ENCODE data around the gene HDAC11. TPM values are rescaled to one million over a fixed set of nuclear protein-coding genes. Genes with fewer than 3 reads are reported as not detected.

Gene HDAC11
- total RNA-seq, 1 donor from 2014 or later: 18.2 TPM

DNA sequence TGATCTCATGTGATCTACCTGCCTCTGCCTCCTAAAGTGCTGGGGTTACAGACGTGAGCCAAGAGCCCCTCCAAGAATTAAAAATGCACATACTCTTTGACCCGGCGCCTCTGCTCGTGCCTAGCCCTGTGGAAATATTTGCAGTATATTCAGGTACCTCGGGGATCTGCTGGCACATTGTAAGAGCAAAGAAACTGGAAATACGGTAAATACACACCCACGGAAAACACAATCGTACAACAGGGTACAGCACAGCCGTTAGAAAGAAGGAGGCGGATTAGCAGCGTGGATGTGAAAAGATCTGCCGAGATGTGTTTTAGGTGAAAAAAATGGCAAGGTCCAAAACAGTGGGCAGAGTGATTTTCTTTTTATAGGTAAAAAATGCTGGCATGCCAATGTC, 6.1 kb upstream of the HDAC11 start:
- H3K27me3 ChIP-seq (ENCODE audit: low read depth): peaks cover 3% of the 10 kb centered on the region
- H3K4me1 ChIP-seq: peaks cover 2% of the 10 kb centered on the region
- no peak overlapping the region for H3K4me3 ChIP-seq
- no peak overlapping the region for H3K27ac ChIP-seq
- no peaks in the 10 kb centered on the region for H3K36me3 ChIP-seq
- no peak for ATAC-seq
- H3K9me3 ChIP-seq: no peaks in the 10 kb centered on the region
- intact Hi-C loops (cut with DNase I): no loop called here
- TF ChIP-seq, protein P1, sequence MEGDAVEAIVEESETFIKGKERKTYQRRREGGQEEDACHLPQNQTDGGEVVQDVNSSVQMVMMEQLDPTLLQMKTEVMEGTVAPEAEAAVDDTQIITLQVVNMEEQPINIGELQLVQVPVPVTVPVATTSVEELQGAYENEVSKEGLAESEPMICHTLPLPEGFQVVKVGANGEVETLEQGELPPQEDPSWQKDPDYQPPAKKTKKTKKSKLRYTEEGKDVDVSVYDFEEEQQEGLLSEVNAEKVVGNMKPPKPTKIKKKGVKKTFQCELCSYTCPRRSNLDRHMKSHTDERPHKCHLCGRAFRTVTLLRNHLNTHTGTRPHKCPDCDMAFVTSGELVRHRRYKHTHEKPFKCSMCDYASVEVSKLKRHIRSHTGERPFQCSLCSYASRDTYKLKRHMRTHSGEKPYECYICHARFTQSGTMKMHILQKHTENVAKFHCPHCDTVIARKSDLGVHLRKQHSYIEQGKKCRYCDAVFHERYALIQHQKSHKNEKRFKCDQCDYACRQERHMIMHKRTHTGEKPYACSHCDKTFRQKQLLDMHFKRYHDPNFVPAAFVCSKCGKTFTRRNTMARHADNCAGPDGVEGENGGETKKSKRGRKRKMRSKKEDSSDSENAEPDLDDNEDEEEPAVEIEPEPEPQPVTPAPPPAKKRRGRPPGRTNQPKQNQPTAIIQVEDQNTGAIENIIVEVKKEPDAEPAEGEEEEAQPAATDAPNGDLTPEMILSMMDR (IDR thresholded peaks at IDR 0.05): no peak
- no peak for DNase-seq

DNA sequence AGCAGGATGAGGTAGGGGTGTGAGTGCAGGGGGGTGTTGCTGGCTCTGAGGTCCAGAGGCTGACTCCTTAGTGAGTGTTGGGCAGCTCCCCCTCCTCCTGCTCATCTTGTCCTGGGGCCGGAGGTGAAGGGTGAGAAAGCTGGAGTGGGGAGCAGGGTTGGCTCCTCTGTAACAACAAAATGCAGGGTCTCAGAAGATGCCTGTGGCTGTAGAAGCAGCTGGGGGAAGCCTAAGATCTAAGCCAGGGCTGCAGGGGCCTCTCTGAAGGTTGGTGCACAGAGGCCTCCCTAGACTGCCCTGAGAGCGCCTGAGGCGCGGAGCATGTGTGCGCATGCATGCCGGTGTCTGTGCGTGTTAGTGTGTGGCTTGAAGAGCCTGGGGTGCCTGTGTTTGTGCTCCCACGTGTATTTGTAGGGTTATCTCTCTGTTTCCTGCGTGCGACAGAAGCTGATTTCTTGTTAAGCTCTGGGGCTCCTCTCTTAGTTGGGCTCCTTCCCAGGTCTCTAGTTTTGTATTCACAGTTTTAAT, 5.3 kb upstream of the HDAC11 start:
- H3K27ac ChIP-seq: no peak overlapping the region
- H3K4me1 ChIP-seq: peaks cover 6% of the 10 kb centered on the region
- TF ChIP-seq, protein P1 (IDR thresholded peaks at IDR 0.05): no peak
- ATAC-seq: no peak
- H3K9me3 ChIP-seq: no peaks in the 10 kb centered on the region
- intact Hi-C loops (cut with DNase I): no loop called here
- no peaks in the 10 kb centered on the region for H3K36me3 ChIP-seq
- DNase-seq: no peak
- peaks cover 3% of the 10 kb centered on the region for H3K27me3 ChIP-seq (ENCODE audit: low read depth)
- H3K4me3 ChIP-seq: no peak overlapping the region

DNA sequence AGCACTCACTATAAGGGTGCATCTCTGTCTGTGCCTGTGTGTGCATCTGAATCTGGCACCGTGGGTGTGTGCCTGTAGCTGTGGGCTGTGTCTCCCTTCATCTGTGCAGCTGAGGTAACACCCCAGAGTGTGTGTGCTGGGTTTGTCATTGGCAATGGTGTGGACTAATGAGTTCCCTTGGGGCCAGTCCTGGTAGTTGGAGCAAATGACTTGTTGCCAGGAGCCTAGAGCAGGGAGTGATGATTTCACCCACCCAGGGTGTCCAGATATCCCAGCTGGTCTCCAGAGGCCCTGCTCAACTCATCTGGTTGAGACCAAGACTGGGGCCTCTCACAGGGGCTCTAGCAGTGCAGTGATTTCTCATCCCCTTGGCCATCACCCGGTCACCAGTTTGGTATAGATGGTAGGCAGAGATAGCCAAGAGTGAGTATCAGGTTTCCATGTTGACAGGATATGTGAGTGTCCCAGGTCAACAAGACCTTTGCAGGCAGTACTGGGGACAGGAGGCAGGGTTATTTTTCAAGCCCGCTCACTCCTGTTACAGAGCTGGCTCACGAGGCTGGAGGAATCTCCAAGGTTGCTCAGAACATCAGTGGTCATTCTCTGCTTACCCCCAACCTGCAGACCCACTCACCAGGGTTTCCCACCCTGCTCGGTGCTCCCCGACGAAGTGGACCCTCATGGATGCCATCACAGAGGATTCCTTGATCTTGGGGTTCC, 4.1 kb upstream of the HDAC11 start:
- Histone ChIP-seq H3K36me3 (no peaks in the 10 kb centered on the region), H3K4me1 (peaks cover 11% of the 10 kb centered on the region), H3K4me3 (no peak overlapping the region), H3K27ac (no peak overlapping the region), H3K9me3 (no peaks in the 10 kb centered on the region), H3K27me3 (ENCODE audit: low read depth) (peaks cover 3% of the 10 kb centered on the region)
- ATAC-seq (no peak), DNase-seq (no peak)
- intact Hi-C loops (cut with DNase I): no loop called here
- TF ChIP-seq, protein P1 (IDR thresholded peaks at IDR 0.05): no peak

DNA sequence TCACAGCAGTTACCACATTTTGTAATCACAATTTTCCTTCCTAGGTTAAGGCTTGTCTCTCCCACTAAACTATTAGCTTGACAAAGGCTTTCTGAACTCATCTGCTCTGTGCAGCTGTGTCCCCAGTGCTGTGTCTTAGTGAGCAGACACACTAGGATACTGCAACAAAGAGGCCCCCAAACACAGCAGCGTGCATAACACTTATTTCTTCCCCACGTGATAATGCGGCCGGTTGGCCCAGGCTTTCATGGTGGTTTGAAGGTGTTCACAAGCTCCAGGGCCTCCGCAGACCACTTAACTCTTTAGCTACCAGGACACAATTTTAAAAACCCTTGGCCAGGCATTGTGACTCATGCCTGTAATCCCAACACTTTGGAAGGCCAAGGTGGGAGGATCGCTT, 2.2 kb upstream of the HDAC11 start:
- no peak for DNase-seq
- no peak for ATAC-seq

DNA sequence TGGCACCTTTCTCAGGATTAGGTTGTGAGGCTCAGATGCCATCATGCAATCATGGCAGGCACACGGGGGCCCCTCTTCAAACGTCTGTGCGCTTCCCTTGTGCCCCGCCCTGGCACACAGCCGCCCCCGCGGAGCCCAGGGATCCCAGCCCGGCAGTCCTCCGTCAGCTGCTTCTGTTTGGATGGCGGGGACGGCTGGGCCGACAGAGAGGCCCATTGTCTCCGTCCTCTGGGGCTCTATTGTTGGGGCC, 849 bp upstream of the HDAC11 start:
- no peaks in the 10 kb centered on the region for H3K27me3 ChIP-seq (ENCODE audit: low read depth)
- H3K4me1 ChIP-seq: peaks cover 18% of the 10 kb centered on the region
- peak; percentile 68 for DNase-seq
- peak; percentile 34 to 63 for ATAC-seq
- H3K27ac ChIP-seq: peak overlapping the region; percentile 95
- H3K9me3 ChIP-seq: no peaks in the 10 kb centered on the region
- peak overlapping the region; percentile 81 for H3K4me3 ChIP-seq
- H3K36me3 ChIP-seq: peaks cover 4% of the 10 kb centered on the region
- TF ChIP-seq, protein P1 (IDR thresholded peaks at IDR 0.05): no peak
- intact Hi-C loops (cut with DNase I): no loop called here

More for the DNA sequence above, 2.2 kb upstream of the HDAC11 start:
- intact Hi-C loops (cut with DNase I): no loop called here
- Histone ChIP-seq H3K27me3 (ENCODE audit: low read depth) (peaks cover 3% of the 10 kb centered on the region), H3K36me3 (no peaks in the 10 kb centered on the region), H3K9me3 (no peaks in the 10 kb centered on the region), H3K4me1 (peaks cover 18% of the 10 kb centered on the region), H3K27ac (no peak overlapping the region), H3K4me3 (no peak overlapping the region)
- TF ChIP-seq, protein P1 (IDR thresholded peaks at IDR 0.05): no peak
